GM12892 (cell line): ENCODE results near the gene RPL19.

Source experiments
- POLR2A ChIP-seq: IDR thresholded peaks from 2 replicates; pipeline ENCODE4 v1.6.1; 2011; ENCODE audit warnings: low read depth, low read length, control low read depth
- POLR2AphosphoS5 ChIP-seq: IDR thresholded peaks from 2 replicates; pipeline ENCODE4 v1.6.1; 2011; ENCODE audit warnings: low read depth, low read length, control low read depth

DNA sequence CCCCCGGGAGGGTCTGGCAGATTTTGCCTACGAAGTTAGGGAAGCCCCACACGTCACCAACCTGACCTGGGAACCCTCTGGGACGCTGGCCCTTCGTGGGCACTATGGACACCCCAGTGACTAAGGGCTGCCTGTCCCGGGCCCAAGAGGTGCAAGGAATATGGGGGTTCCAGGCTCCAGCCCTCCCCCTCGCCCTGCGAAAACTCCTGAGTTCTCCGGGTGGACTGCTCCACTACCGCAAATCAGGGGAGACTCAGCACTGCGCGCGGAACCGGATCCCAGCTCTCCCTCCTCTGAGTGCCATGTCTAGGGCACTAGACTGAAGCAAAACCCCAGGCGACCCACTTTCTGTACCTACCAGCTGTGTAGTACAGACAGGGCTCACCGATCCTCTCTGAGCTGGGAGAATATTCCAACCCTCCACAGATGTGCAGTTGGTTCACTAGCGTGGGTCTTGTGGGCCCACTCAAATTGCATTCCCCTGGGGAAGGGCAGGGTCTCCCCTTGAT, 34.2 kb upstream of the RPL19 start, which contains the start of gene ARL5C:
- TF ChIP-seq POLR2A, result no peak
- no peak for TF ChIP-seq POLR2AphosphoS5
